Naive thymus-derived CD4-positive, alpha-beta T cell (primary cell): ENCODE measurements around the gene DNPH1. TPM values are rescaled to one million over a fixed set of nuclear protein-coding genes. Genes with fewer than 3 reads are reported as not detected.

ENCODE experiments used
- polyA plus RNA-seq, 2 donors: library from polyadenylated mRNA; unstranded; fragments of 300-500 nt; fragmentation: Illumina TruSeq; gene quantifications; one replicate each; pipeline ENCODE4 v1.2.3, GENCODE V29; 2021
- total RNA-seq, 6 experiments: library from RNA in 5 of 6; stranded (reverse) in 5 of 6; gene quantifications; 1 replicate in 5 of 6; 2 replicates in 1 of 6; pipeline ENCODE4 v1.2.3 and lab custom pipeline; 2021 to 2026

Gene DNPH1
- total and polyA plus RNA-seq, 7 experiments from 2014 or later = 25.4 to 141 (median 36.4) TPM

Other genes with a start within 250 kb of the DNPH1 start
- 10 to 100 TPM; 19.7 to 60.4 (median 28.2) TPM for gene PPP2R5D, start 244.9 kb downstream of the DNPH1 start, total RNA-seq
- 10 to 100 TPM; 21.5 to 34.0 TPM for gene PPP2R5D, start 244.9 kb downstream of the DNPH1 start, polyA plus RNA-seq
- 10 to 100 TPM; 20.3 to 58.0 (median 32.7) TPM for gene MEA1, start 215.5 kb downstream of the DNPH1 start, total RNA-seq
- gene MEA1, start 215.5 kb downstream of the DNPH1 start, polyA plus RNA-seq = 10 to 100 TPM; 58.2 to 72.3 TPM
- 10 to 100 TPM; 39.9 to 76.9 (median 67.4) TPM for gene KLHDC3, start 215.2 kb downstream of the DNPH1 start, total RNA-seq
- gene KLHDC3, start 215.2 kb downstream of the DNPH1 start, polyA plus RNA-seq = 100 to 1,000 TPM; 128 to 145 TPM
- 10 to 100 TPM; 25.4 to 66.3 (median 48.4) TPM for gene RRP36, start 207.9 kb downstream of the DNPH1 start, total RNA-seq
- gene RRP36, start 207.9 kb downstream of the DNPH1 start, polyA plus RNA-seq = 10 to 100 TPM; 56.0 to 89.6 TPM
- 10 to 100 TPM in 4 of 5 experiments, 1 to 10 TPM in 1; 9.8 to 14.5 (median 12.7) TPM for gene CUL7, start 175.6 kb downstream of the DNPH1 start, total RNA-seq
- 1 to 10 TPM; 2.9 to 4.0 TPM for gene CUL7, start 175.6 kb downstream of the DNPH1 start, polyA plus RNA-seq
- 10 to 100 TPM; 32.0 to 57.5 (median 47.7) TPM for gene MRPL2, start 170.0 kb downstream of the DNPH1 start, total RNA-seq
- 10 to 100 TPM; 48.4 to 58.6 TPM for gene MRPL2, start 170.0 kb downstream of the DNPH1 start, polyA plus RNA-seq
- gene KLC4, start 169.8 kb downstream of the DNPH1 start, total RNA-seq = 10 to 100 TPM; 16.5 to 56.9 (median 42.5) TPM
- gene KLC4, start 169.8 kb downstream of the DNPH1 start, polyA plus RNA-seq = 10 to 100 TPM; 11.6 to 12.7 TPM
- gene PTK7, start 153.2 kb downstream of the DNPH1 start, total RNA-seq = 1 to 10 TPM in 4 of 5 experiments, under 1 TPM in 1; 0.51 to 3.5 (median 1.4) TPM
- gene PTK7, start 153.2 kb downstream of the DNPH1 start, polyA plus RNA-seq = under 1 TPM; 0.31 to 0.38 TPM
- 10 to 100 TPM; 22.5 to 49.4 (median 26.7) TPM for gene SRF, start 58.2 kb downstream of the DNPH1 start, total RNA-seq
- gene SRF, start 58.2 kb downstream of the DNPH1 start, polyA plus RNA-seq = 1 to 10 TPM; 4.0 to 6.6 TPM
- gene CUL9, start 47.3 kb downstream of the DNPH1 start, total RNA-seq = 100 to 1,000 TPM in 3 of 5 experiments, 10 to 100 TPM in 2; 58.1 to 123 (median 111) TPM
- 10 to 100 TPM; 12.3 to 25.6 TPM for gene CUL9, start 47.3 kb downstream of the DNPH1 start, polyA plus RNA-seq
- under 1 TPM in 2 of 5 experiments, not detected in 3; 0.05 to 0.29 TPM for gene TTBK1, start 14.0 kb upstream of the DNPH1 start, total RNA-seq
- gene TTBK1, start 14.0 kb upstream of the DNPH1 start, polyA plus RNA-seq = not detected
- gene SLC22A7, start 68.8 kb upstream of the DNPH1 start, total RNA-seq = not detected
- gene SLC22A7, start 68.8 kb upstream of the DNPH1 start, polyA plus RNA-seq = not detected
- 1 to 10 TPM in 4 of 5 experiments, not detected in 1; 2.1 to 7.4 (median 4.8) TPM for gene CRIP3, start 79.3 kb upstream of the DNPH1 start, total RNA-seq
- not detected for gene CRIP3, start 79.3 kb upstream of the DNPH1 start, polyA plus RNA-seq
- gene ZNF318, start 140.2 kb upstream of the DNPH1 start, total RNA-seq = 10 to 100 TPM; 15.8 to 40.2 (median 28.3) TPM
- 10 to 100 TPM in 1 of 2 donors, 1 to 10 TPM in 1; 6.9 to 12.9 TPM for gene ZNF318, start 140.2 kb upstream of the DNPH1 start, polyA plus RNA-seq
- 10 to 100 TPM; 56.2 to 74.6 (median 60.4) TPM for gene ABCC10, start 198.1 kb upstream of the DNPH1 start, total RNA-seq
- 10 to 100 TPM in 1 of 2 donors, 1 to 10 TPM in 1; 9.8 to 18.6 TPM for gene ABCC10, start 198.1 kb upstream of the DNPH1 start, polyA plus RNA-seq
- gene DLK2, start 226.1 kb upstream of the DNPH1 start, total RNA-seq = 1 to 10 TPM in 1 of 5 experiments, under 1 TPM in 4; 0.30 to 1.6 (median 0.53) TPM
- 1 to 10 TPM in 1 of 2 donors, under 1 TPM in 1; 0.74 to 1.0 TPM for gene DLK2, start 226.1 kb upstream of the DNPH1 start, polyA plus RNA-seq
- 10 to 100 TPM; 29.2 to 55.2 (median 33.5) TPM for gene TJAP1, start 248.1 kb upstream of the DNPH1 start, total RNA-seq
- 10 to 100 TPM in 1 of 2 donors, 1 to 10 TPM in 1; 8.2 to 10.9 TPM for gene TJAP1, start 248.1 kb upstream of the DNPH1 start, polyA plus RNA-seq